GM12878 (cell line): ENCODE results near the gene SEPTIN6. TPM values are rescaled to one million over a fixed set of nuclear protein-coding genes. Genes with fewer than 3 reads are reported as not detected.
A peak's percentile ranks its signal among the peaks of the same experiment; 100 is the strongest.

Experiments
- BHLHE40 ChIP-seq, 2 experiments: fragments of 450-650 bp in 1 of 2; IDR thresholded peaks; 2 replicates each; pipeline ENCODE4 v1.6.1; 2011 to 2017; ENCODE audit warnings: low read depth in 2 of 2, borderline replicate concordance in 1 of 2, improper control_type of control experiment in 1 of 2, low read length in 1 of 2, mild to moderate bottlenecking in 1 of 2
- MEF2B ChIP-seq: fragments of 450-650 bp; IDR thresholded peaks from 2 replicates; pipeline ENCODE4 v1.6.1; 2018; ENCODE audit warnings: mild to moderate bottlenecking, moderate library complexity; ENCODE audit not compliant: partially characterized antibody, poor library complexity, severe bottlenecking
- MTA3 ChIP-seq: IDR thresholded peaks from 2 replicates; pipeline ENCODE4 v1.6.1; 2012; ENCODE audit warnings: low read length, inconsistent platforms, borderline replicate concordance
- NFYB ChIP-seq: IDR thresholded peaks from 2 replicates; pipeline ENCODE4 v1.6.1; 2011; ENCODE audit warnings: low read depth, mild to moderate bottlenecking, low read length, improper control_type of control experiment, moderate library complexity; ENCODE audit not compliant: insufficient read depth
- POU2F2 ChIP-seq: IDR thresholded peaks from 3 replicates; pipeline ENCODE4 v1.6.1; 2011; ENCODE audit warnings: low read depth, mild to moderate bottlenecking, low read length, borderline replicate concordance
- SMC3 ChIP-seq: IDR thresholded peaks from 2 replicates; pipeline ENCODE4 v1.6.1; 2011; ENCODE audit warnings: low read length, improper control_type of control experiment, borderline replicate concordance
- SUZ12 ChIP-seq: fragments of 200-600 bp; sonication (generic); IDR thresholded peaks from one replicate; pipeline ENCODE4 v1.6.1; 2018; ENCODE audit warnings: antibody characterized with exemption, mild to moderate bottlenecking; ENCODE audit not compliant: unreplicated experiment
- YY1 ChIP-seq: IDR thresholded peaks from 2 replicates; pipeline ENCODE4 v1.6.1; 2011; ENCODE audit warnings: low read depth, mild to moderate bottlenecking, low read length
- ZNF207 ChIP-seq: fragments of 450-650 bp; IDR thresholded peaks from 2 replicates; pipeline ENCODE4 v1.6.1; 2014; ENCODE audit warnings: antibody characterized with exemption, mild to moderate bottlenecking, borderline replicate concordance
- ZNF24 ChIP-seq: fragments of 450-650 bp; IDR thresholded peaks from 2 replicates; pipeline ENCODE4 v1.6.1; 2017; ENCODE audit warnings: antibody characterized with exemption, mild to moderate bottlenecking
- ZNF274 ChIP-seq: IDR thresholded peaks from one replicate; pipeline ENCODE4 v1.8.0; 2011; ENCODE audit not compliant: insufficient read length, insufficient read depth
- polyA plus RNA-seq, 11 experiments: library from polyadenylated mRNA; depleted of rRNA in 4 of 11; unstranded in 6 of 11; stranded (reverse) in 5 of 11; fragments of >200 nt; fragmentation: Nextera tagmentation in 4 of 11; fragmentation: Illumina TruSeq in 1 of 11; extraction: Ambion mirVana in 4 of 11; extraction: Trizol in 1 of 11; gene quantifications; 1 replicate in 1 of 11; 2 replicates in 10 of 11; pipeline versions ENCODE4 v1.2.1 to v1.2.3, GENCODE V29; 2011 to 2016; ENCODE audit warnings: inconsistent platforms in 2 of 11, missing spikeins in 2 of 11, low read depth in 1 of 11
- total RNA-seq, 4 experiments: library from RNA; depleted of rRNA in 3 of 4; stranded (reverse); fragments of >200 nt in 3 of 4; fragmentation: Illumina TruSeq in 1 of 4; extraction: Trizol in 1 of 4; gene quantifications; 2 replicates each; pipeline versions ENCODE4 v1.2.1 to v1.2.3, GENCODE V29; 2013 to 2021
- TF ChIP-seq, protein P1 (sequence below): fragments of 450-650 bp; IDR thresholded peaks from 2 replicates; pipeline ENCODE4 v1.6.1; 2016; ENCODE audit warnings: mild to moderate bottlenecking
- TF ChIP-seq, protein P2 (sequence below): fragments of 450-650 bp; IDR thresholded peaks from 2 replicates; pipeline ENCODE4 v1.6.1; 2018; ENCODE audit warnings: borderline replicate concordance, mild to moderate bottlenecking; ENCODE audit not compliant: partially characterized antibody
- TF ChIP-seq, protein P3 (sequence below): fragments of 150-350 bp; IDR thresholded peaks from 2 replicates; pipeline ENCODE4 v1.6.1; 2016; ENCODE audit warnings: low read depth, low read length
- TF ChIP-seq, protein P4 (sequence below): IDR thresholded peaks from 2 replicates; pipeline ENCODE4 v1.6.1; 2011; ENCODE audit warnings: mild to moderate bottlenecking, low read depth, low read length, moderate library complexity; ENCODE audit not compliant: insufficient replicate concordance
- TF ChIP-seq, protein P5 (sequence below): IDR thresholded peaks from 2 replicates; pipeline ENCODE4 v1.6.1; 2011; ENCODE audit warnings: borderline replicate concordance, low read depth, mild to moderate bottlenecking, moderate library complexity, low read length; ENCODE audit not compliant: insufficient read depth, poor library complexity, severe bottlenecking

The SEPTIN6 gene
- total and polyA plus RNA-seq, 10 of the 15 experiments (the other 5 are each of a cell fraction or from before 2014, with no cell fraction given): 37.2 to 353 (median 154) TPM

DNA sequence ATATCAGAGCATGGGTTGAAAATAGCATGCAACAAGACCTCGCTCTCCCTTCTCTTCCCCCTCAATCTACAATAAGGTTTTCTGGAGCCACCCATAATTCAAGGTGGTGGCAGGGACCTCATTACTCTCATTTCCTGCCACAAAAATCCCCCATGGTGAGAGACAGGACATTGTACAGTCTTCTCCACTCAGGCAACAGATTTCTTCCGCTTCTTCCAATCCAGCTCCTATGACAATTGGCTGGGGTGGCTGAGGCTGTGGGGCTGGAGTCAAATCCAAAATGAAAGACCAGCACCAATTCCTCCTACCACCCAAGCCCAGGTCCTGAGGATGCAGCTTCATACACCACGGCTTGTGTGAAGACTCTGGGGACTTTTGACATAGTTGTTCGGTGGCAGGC lies 46.5 kb downstream of the SEPTIN6 start (continued):
- TF ChIP-seq SMC3 (no peak; the same call in 1 of the 2 replicates), ZNF274 (no peak), BHLHE40 (IDR thresholded peaks at IDR 0.05; ENCODE audit: borderline replicate concordance in 1 of 2, low read depth in 2 of 2, low read length in 1 of 2) (no peak), NFYB (no peak), POU2F2 (no peak), ZNF207 (no peak), YY1 (no peak; the same call in 1 of the 2 replicates), SUZ12 (no peak), ZNF24 (no peak), MEF2B (peak; percentile 49), MTA3 (no peak)
- TF ChIP-seq, protein P1, sequence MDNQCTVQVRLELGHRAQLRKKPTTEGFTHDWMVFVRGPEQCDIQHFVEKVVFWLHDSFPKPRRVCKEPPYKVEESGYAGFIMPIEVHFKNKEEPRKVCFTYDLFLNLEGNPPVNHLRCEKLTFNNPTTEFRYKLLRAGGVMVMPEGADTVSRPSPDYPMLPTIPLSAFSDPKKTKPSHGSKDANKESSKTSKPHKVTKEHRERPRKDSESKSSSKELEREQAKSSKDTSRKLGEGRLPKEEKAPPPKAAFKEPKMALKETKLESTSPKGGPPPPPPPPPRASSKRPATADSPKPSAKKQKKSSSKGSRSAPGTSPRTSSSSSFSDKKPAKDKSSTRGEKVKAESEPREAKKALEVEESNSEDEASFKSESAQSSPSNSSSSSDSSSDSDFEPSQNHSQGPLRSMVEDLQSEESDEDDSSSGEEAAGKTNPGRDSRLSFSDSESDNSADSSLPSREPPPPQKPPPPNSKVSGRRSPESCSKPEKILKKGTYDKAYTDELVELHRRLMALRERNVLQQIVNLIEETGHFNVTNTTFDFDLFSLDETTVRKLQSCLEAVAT: no peak
- TF ChIP-seq, protein P2, sequence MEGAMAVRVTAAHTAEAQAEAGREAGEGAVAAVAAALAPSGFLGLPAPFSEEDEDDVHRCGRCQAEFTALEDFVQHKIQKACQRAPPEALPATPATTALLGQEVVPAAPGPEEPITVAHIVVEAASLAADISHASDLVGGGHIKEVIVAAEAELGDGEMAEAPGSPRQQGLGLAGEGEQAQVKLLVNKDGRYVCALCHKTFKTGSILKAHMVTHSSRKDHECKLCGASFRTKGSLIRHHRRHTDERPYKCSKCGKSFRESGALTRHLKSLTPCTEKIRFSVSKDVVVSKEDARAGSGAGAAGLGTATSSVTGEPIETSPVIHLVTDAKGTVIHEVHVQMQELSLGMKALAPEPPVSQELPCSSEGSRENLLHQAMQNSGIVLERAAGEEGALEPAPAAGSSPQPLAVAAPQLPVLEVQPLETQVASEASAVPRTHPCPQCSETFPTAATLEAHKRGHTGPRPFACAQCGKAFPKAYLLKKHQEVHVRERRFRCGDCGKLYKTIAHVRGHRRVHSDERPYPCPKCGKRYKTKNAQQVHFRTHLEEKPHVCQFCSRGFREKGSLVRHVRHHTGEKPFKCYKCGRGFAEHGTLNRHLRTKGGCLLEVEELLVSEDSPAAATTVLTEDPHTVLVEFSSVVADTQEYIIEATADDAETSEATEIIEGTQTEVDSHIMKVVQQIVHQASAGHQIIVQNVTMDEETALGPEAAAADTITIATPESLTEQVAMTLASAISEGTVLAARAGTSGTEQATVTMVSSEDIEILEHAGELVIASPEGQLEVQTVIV: no peak
- TF ChIP-seq, protein P3, sequence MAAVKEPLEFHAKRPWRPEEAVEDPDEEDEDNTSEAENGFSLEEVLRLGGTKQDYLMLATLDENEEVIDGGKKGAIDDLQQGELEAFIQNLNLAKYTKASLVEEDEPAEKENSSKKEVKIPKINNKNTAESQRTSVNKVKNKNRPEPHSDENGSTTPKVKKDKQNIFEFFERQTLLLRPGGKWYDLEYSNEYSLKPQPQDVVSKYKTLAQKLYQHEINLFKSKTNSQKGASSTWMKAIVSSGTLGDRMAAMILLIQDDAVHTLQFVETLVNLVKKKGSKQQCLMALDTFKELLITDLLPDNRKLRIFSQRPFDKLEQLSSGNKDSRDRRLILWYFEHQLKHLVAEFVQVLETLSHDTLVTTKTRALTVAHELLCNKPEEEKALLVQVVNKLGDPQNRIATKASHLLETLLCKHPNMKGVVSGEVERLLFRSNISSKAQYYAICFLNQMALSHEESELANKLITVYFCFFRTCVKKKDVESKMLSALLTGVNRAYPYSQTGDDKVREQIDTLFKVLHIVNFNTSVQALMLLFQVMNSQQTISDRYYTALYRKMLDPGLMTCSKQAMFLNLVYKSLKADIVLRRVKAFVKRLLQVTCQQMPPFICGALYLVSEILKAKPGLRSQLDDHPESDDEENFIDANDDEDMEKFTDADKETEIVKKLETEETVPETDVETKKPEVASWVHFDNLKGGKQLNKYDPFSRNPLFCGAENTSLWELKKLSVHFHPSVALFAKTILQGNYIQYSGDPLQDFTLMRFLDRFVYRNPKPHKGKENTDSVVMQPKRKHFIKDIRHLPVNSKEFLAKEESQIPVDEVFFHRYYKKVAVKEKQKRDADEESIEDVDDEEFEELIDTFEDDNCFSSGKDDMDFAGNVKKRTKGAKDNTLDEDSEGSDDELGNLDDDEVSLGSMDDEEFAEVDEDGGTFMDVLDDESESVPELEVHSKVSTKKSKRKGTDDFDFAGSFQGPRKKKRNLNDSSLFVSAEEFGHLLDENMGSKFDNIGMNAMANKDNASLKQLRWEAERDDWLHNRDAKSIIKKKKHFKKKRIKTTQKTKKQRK: no peak
- TF ChIP-seq, protein P4, sequence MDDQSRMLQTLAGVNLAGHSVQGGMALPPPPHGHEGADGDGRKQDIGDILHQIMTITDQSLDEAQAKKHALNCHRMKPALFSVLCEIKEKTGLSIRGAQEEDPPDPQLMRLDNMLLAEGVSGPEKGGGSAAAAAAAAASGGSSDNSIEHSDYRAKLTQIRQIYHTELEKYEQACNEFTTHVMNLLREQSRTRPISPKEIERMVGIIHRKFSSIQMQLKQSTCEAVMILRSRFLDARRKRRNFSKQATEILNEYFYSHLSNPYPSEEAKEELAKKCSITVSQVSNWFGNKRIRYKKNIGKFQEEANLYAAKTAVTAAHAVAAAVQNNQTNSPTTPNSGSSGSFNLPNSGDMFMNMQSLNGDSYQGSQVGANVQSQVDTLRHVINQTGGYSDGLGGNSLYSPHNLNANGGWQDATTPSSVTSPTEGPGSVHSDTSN: peak; percentile 8
- TF ChIP-seq, protein P5, sequence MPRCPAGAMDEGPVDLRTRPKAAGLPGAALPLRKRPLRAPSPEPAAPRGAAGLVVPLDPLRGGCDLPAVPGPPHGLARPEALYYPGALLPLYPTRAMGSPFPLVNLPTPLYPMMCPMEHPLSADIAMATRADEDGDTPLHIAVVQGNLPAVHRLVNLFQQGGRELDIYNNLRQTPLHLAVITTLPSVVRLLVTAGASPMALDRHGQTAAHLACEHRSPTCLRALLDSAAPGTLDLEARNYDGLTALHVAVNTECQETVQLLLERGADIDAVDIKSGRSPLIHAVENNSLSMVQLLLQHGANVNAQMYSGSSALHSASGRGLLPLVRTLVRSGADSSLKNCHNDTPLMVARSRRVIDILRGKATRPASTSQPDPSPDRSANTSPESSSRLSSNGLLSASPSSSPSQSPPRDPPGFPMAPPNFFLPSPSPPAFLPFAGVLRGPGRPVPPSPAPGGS: no peak
